A673 (cell line): ENCODE results near the gene SNRNP25.

Source experiments
- CTCF ChIP-seq: fragments of 300-800, 200-600 bp; sonication (generic); conservative IDR thresholded peaks from 2 replicates; pipeline ENCODE4 v1.5.1; 2017; ENCODE audit warnings: low read depth, mild to moderate bottlenecking, antibody characterized with exemption, low read length, moderate library complexity, mixed read lengths
- EZH2 ChIP-seq: fragments of 200-600 bp; sonication (generic); IDR thresholded peaks from 2 replicates; pipeline ENCODE4 v1.6.1; 2017; ENCODE audit warnings: borderline replicate concordance, low read depth, mild to moderate bottlenecking, mixed read lengths, antibody characterized with exemption, low read length; ENCODE audit not compliant: poor library complexity, severe bottlenecking

GRCh38 chr16:78444-79150 lies 25.0 kb downstream of the SNRNP25 start:
- TF ChIP-seq CTCF (no peak), EZH2 (no peak)
